ENCODE measurements around the gene CDC20. TPM values are rescaled to one million over a fixed set of nuclear protein-coding genes. Genes with fewer than 3 reads are reported as not detected.

Gene CDC20
- 156 to 204 TPM (median 203 TPM) in 5 replicates for total RNA-seq (2022; extraction: Qiagen RNA extraction; ENCODE audit: low read depth)

GRCh38 chr1:43358746-43359693, at the start of gene CDC20:
CDC20 (plus strand) TSS chr1:43358981; CDS start chr1:43359216, 235 bp downstream.

GRCh38 chr1:43337588-43337987, 21.2 kb upstream of the CDC20 start, which contains the start of gene MPL:
MPL (plus strand) TSS chr1:43337818; CDS start chr1:43337849, 31 bp downstream.

DNA sequence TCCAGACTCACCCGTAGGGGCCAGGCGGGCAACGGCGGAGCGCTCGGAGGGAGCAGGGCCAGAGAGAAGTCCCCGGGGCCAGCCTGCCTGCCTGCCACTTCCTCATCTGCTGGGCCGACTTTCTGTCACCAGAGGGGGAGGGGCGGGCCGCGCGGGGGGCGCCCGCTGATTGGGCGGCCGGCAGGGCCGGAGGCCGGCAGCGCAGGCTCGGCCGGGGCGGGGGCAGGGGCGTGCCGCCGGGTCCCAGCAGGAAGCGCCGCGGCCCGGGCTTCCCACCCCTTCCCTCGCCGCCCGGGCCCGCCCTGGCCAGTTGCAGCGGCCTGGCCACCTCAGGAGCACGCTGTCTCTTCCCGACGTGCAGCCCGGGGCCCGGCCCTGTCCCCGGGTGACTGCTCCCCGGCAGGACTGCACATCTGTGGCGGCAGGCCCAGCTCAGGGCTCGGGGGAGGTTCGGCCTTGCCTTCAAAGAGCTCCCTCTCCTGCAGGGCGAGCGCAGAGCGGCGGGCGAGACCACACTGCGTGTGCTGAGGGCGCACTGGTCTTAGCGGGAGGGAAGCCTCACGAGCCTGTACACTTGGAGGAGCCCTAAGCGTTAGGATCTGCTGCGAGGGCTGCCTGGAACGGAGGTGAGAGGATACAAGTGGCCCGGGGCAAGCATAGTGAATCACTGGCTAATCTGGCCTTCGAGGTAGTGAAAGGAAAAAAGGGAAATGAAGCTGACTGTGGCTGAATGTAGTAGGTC, 9.3 kb downstream of the CDC20 start, which contains the start of gene ELOVL1:
Gene ELOVL1 (minus strand): TSS at position 108 of the 742 bp plus-strand sequence. CDS start 2,402 bp downstream, outside the sequence.

GRCh38 chr1:43389326-43390313, 30.8 kb downstream of the CDC20 start, which contains the start of the genes MED8 and SZT2:
MED8 (minus strand) TSS chr1:43389800; CDS start chr1:43389764, 36 bp downstream.
SZT2 (plus strand) TSS chr1:43389899; CDS start chr1:43389969, 70 bp downstream.

Other genes with a start within 250 kb of the CDC20 start
- gene EBNA1BP2, start 186.7 kb upstream of the CDC20 start, total RNA-seq (2022; extraction: Qiagen RNA extraction; ENCODE audit: low read depth) = 166 to 215 TPM (median 183 TPM) in 5 replicates
- gene CFAP57, start 186.7 kb upstream of the CDC20 start, total RNA-seq (2022; extraction: Qiagen RNA extraction; ENCODE audit: low read depth) = 0.06 to 0.58 TPM (median 0.34 TPM) in 5 replicates
- gene TMEM125, start 89.0 kb upstream of the CDC20 start, total RNA-seq (2022; extraction: Qiagen RNA extraction; ENCODE audit: low read depth) = not detected in 5 replicates
- not detected in 5 replicates for gene C1orf210, start 73.4 kb upstream of the CDC20 start, total RNA-seq (2022; extraction: Qiagen RNA extraction; ENCODE audit: low read depth)
- not detected in 5 replicates for gene TIE1, start 58.0 kb upstream of the CDC20 start, total RNA-seq (2022; extraction: Qiagen RNA extraction; ENCODE audit: low read depth)
- 0.46 to 0.63 TPM in 2 of 5 replicates, not detected in the others for gene MPL, start 21.2 kb upstream of the CDC20 start, total RNA-seq (2022; extraction: Qiagen RNA extraction; ENCODE audit: low read depth)
- gene ELOVL1, start 9.0 kb downstream of the CDC20 start, total RNA-seq (2022; extraction: Qiagen RNA extraction; ENCODE audit: low read depth) = 137 to 147 TPM (median 143 TPM) in 5 replicates
- gene MED8, start 30.8 kb downstream of the CDC20 start, total RNA-seq (2022; extraction: Qiagen RNA extraction; ENCODE audit: low read depth) = 33.0 to 37.3 TPM (median 36.8 TPM) in 5 replicates
- 4.6 to 8.8 TPM (median 8.0 TPM) in 5 replicates for gene SZT2, start 30.9 kb downstream of the CDC20 start, total RNA-seq (2022; extraction: Qiagen RNA extraction; ENCODE audit: low read depth)
- 11.5 to 18.6 TPM (median 16.5 TPM) in 5 replicates for gene HYI, start 95.0 kb downstream of the CDC20 start, total RNA-seq (2022; extraction: Qiagen RNA extraction; ENCODE audit: low read depth)
- 72.4 to 117 TPM (median 101 TPM) in 5 replicates for gene PTPRF, start 171.9 kb downstream of the CDC20 start, total RNA-seq (2022; extraction: Qiagen RNA extraction; ENCODE audit: low read depth)